Posterior vena cava (tissue), 2 donors: ENCODE results near the gene HDLBP. TPM values are rescaled to one million over a fixed set of nuclear protein-coding genes. Genes with fewer than 3 reads are reported as not detected.

ENCODE experiments used
- DNase-seq: peaks from one replicate; pipeline ENCODE4 v3.0.0-alpha.2; 2020; ENCODE audit warnings: low spot score
- intact Hi-C, 2 donors: fragments of 100-400 bp; cut with DNase I; formaldehyde crosslinking; loops; one replicate each; pipeline versions ENCODE4 v1.14.1 to v1.14.2; 2022 to 2023
- total RNA-seq, 2 donors: library from RNA; stranded (reverse); fragmentation: NEBNext Ultra II Directional; extraction: Animal tissue kit (Norgen Biotek cat#: 25700); gene quantifications; one replicate each; pipeline ENCODE4 v1.2.1, GENCODE V29; 2021
- donor health status: DM: yes; HTN: yes; CAD: no.
- donor health status: DM: yes; HTN: yes; CAD: no.

The HDLBP gene
- total RNA-seq, 2 donors from 2014 or later = 428 to 459 TPM

- intact Hi-C loops = no loop called here
These were observed 89.9 kb downstream of the HDLBP start for GRCh38 chr2:241225545-241225944.

DNA sequence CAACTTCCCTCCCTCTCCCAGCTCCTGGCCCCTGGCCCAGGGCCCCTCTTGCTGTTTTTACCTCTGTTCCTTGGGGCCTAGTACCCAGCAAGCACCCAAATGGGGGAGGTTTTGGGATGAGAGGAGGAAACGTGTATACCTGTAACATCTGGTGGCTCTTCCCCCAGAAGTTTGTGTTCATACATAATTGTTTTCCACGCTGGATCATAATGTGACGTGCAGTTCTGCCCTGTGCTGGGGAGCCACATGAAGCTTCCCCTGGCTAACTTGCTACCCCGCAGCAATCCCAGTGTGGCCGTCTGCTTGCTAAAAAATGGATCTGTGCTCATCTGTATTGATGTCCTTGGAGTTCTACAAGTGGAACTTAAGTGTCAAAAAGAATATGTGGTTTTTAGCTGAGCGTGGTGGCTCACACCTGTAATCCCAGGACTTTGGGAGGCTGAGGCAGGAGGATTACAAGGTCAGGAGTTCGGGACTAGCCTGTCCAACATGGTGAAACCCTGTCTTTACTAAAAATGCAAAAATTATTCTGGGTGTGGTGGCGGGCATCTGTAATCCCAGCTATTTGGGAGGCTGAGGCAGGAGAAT is 90.5 kb downstream of the HDLBP start:
- intact Hi-C loops = no loop called here
- DNase-seq = peak; percentile 32

More at GRCh38 chr2:241225545-241225944, 89.9 kb downstream of the HDLBP start:
- peak; percentile 76 for DNase-seq

DNA sequence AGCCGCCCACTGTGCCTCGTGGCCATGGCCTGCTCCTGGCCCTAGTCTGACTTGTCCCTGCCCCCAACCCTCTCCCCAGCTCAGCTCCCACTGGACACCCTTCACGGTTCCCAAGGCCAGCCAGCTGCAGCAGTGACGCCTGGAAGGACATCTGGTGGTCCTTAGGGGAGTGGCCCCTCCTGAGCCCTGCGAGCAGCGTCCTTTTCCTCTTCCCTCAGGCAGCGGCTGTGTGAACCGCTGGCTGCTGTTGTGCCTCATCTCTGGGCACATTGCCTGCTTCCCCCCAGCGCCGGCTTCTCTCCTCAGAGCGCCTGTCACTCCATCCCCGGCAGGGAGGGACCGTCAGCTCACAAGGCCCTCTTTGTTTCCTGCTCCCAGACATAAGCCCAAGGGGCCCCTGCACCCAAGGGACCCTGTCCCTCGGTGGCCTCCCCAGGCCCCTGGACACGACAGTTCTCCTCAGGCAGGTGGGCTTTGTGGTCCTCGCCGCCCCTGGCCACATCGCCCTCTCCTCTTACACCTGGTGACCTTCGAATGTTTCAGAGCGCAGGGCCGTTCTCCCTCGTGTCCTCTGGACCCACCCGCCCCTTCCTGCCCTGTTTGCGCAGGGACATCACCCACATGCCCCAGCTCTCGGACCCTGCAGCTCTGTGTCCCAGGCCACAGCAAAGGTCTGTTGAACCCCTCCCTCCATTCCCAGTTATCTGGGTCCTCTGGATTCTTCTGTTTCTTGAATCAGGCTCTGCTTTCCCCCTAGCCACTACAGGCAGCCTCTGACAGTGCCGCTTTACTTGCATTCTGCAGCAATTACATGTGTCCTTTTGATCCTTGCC is 91.2 kb downstream of the HDLBP start:
- peak; percentile 79 for DNase-seq
- intact Hi-C loops = no loop called here

DNA sequence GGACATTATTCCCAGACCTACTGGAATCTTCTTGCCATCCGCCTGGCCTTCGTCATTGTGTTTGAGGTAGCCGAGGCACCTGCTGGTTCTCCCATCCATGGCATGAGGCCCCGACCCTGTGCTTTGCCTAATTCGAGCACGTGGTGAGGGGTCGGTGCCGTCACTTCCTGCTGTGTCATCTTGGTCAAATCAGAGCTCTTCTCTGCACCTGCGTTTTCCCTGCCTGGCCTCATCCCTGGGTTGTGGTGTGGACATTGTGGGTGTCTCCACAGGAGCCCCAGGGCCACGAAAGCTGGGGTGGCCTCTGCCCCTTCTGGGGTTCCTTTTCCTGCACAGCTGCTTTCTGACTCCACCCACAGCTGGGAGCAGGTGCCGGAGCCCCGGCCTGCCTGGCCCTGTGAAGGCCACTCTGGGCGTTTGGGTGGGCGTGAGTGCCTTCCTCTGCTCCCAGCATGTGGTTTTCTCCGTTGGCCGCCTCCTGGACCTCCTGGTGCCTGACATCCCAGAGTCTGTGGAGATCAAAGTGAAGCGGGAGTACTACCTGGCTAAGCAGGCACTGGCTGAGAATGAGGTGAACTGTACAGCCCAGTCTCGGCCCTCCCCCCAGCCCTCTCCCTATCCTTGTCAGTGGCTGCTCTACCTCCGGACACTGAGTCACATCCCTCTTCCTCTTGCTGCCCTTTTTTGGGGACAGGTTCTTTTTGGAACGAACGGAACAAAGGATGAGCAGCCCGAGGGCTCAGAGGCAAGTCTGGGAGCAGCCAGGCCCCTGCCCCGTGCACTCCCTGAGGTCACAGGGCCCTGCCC is 92.1 kb downstream of the HDLBP start:
- intact Hi-C loops = no loop called here
- peak; percentile 71 for DNase-seq

DNA sequence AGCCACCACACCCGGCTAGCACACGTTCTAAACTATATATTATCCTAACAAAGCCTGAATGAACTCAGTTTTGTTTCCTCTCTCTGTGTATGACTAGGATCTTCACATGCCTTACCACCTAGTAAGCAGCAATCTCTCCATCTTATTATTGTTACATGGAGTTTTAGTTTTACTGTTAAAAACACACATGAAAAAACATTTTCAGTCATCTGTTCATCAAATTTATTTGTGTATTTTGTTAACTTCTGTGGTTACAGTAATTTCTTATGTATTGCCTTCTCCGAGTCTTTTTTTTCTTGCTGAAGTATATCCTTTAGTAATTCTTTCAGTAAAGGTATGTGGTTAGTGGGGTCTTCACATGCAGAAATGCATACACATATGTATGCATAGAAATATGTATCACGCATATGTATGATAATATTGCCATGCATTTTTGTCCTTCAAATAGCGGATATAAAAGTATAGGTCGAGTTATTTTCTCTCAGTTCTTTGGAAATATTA is 95.6 kb downstream of the HDLBP start:
- intact Hi-C loops = no loop called here
- DNase-seq = no peak

- DNase-seq = no peak
- intact Hi-C loops = no loop called here
These were observed 96.5 kb downstream of the HDLBP start for GRCh38 chr2:241219030-241219382.

DNA sequence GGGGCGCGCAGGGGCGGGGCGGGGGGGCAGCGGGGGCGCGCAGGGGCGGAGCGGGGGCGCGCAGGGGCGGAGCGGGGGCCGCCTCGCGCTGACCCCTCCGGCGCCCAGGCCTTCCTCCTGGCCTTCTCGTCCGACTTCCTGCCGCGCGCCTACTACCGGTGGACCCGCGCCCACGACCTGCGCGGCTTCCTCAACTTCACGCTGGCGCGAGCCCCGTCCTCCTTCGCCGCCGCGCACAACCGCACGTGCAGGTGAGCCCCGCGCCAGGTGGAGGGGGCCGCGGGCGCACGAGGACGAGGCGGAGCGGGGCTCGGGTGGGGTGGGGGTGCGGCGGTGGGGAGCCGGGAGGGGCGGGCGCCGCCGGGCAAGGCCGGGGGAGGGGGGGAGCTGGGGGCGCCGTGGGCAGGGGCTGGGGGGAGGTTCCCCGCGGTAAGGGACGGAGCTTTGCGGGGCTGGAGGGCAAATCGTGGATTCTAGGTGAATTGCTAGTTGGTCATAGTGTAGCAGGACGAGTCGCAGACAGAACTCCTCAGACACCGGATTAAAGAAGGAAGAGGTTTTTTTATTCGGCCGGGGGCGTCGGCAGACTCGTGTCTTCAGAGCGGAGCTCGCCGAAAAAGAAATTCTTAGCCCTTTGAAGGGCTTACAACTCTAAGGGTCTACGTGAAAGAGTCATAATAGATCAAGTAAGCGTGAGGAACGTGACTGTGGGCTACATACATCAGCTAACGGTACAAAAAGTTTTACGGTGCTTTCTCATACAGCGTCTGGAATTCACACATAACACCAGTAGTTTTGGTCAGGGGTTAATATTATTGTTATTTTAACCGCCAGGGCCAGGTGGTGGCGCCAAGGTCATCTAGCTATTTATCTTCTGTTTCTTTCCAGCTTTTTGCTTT is 97.1 kb downstream of the HDLBP start:
- intact Hi-C loops = no loop called here
- no peak for DNase-seq

- peak; percentile 92 for DNase-seq
- intact Hi-C loops = no loop called here
These were observed 98.0 kb downstream of the HDLBP start for GRCh38 chr2:241217320-241218031.

DNA sequence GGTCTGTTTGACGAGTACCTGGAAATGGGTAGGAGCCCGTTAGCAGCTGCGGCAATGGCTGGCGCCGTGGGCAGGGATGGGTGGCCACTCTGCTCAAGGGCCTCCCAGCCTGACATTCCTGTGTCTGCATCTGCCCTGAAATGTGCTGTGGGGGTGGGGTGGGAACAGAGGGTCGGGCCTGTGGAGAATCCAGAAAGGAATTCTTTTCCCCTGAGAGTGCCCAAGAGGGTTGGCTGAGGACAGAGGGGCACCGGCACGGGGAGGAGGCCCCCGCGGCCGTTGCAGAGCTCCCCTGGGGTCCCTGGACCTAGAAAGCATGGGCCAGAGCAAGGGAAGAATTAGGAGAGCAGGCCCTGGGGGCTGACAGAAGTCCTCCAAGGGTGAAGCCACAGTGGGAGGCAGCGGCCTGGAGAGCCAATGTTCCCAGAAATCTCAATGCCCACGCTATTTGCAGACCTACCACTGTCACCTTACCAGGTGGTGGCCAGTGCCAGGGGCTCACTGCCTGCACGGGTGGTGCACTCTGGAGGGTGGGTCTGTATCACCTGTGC is 99.2 kb downstream of the HDLBP start:
- DNase-seq = no peak
- intact Hi-C loops = no loop called here

DNA sequence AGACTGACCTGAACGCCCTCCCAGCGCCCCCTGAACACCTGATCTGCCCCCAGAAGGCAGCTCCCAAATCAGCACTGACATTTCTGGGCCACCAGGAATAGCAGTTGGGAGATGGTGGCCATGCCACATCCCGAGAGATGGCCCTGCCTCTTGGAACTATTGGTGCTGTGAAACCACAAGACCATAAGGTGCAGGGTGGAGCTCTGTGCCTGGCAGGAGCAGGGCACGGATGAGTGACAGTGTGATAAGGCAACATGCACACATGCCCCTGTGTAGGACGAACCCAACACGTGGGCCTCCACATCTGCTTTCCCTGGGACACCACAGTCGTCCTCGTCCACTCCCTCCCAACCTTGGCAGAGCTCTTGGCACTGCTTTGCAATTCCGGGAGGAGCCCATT is 100.1 kb downstream of the HDLBP start:
- DNase-seq = no peak
- intact Hi-C loops = no loop called here

- intact Hi-C loops = no loop called here
- no peak for DNase-seq
These were observed 100.7 kb downstream of the HDLBP start for GRCh38 chr2:241214766-241215165.

DNA sequence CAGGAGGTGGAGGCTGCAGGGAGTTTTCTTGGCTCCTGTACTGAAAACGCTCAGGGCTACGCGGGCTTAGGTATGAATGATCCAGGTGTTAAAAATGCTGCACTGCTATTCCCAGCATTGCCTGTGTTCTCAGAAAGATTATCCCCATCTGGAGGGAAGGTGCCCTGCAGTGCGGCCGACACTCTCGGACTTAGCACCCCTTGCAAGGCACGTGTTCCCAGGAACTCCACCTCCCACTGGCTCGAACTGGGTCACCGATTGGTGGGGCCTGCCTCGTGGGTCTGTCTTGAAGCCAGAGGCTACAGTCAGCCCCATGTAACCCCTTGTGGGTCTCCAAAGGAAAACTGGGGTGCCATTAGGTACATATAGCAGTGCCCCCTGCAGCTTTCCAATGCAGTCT is 101.3 kb downstream of the HDLBP start:
- intact Hi-C loops = no loop called here

DNA sequence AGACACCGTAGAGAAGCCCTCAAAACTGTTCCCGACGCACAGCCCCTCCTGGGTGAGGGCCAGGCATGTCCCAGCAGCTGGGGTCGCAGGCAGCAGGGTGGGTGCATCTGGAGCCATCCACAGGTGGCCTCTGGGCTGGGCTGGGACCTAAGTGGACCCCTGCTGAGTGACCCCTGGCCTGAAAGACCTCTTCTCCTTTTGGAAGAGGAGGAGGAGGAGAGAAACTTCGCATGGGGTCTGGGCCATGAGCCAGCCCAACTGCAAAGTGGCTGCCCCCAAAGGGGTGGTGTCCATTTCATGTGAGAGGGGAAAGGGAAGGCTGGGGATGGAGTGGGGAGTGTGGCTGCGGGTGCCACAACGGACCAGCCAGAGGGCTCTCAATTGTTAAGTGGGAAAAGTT is 101.9 kb downstream of the HDLBP start:
- DNase-seq = no peak
- intact Hi-C loops = no loop called here

More for the DNA sequence above, 101.3 kb downstream of the HDLBP start:
- DNase-seq = no peak

DNA sequence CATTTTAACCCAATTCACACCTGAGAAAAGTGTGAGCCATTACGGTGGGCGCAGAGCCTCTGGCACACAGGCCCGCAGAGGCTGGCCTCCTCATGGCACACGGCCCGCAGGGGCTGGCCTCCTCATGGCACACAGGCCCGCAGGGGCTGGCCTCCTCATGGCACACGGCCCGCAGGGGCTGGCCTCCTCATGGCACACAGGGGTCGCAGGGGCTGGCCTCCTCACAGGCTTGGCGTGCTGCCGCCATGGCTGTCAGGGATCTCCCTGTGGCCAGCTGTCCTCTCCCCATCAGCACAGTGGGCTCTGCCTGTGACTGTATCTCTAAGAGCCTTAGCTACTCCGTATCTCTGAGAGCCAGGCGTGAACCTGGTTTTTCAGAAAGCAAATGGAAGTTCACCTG is 102.4 kb downstream of the HDLBP start:
- DNase-seq = no peak
- intact Hi-C loops = no loop called here

DNA sequence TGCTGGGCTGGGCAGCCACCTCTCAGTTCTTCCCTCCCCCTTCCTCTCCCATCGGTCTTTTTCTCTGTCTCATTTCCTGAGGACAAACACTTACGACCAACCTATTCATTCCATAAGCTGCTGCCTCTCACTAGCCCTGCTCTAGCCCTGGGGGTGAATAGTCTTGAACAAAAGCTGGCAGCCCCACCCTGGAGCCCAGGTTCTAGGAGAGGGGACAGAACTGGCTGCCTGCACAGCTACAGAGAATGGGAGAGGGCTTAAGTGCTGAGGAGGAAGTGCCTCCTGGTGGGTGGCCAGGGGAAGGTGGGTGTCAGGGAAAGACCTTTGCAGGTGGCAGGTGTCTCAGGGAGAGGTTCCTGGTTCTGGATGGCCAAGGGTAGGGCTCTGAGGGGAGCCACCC is 104.2 kb downstream of the HDLBP start:
- DNase-seq = no peak
- intact Hi-C loops = no loop called here

DNA sequence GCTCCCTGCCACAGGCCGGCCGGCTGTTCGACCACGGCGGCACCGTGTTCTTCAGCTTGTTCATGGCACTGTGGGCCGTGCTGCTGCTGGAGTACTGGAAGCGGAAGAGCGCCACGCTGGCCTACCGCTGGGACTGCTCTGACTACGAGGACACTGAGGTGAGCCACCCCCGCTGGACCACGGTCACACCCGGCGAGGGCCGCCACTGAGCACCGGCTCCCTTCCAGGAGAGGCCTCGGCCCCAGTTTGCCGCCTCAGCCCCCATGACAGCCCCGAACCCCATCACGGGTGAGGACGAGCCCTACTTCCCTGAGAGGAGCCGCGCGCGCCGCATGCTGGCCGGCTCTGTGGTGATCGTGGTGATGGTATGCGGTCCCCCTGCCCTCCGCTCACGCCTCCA is 106.2 kb downstream of the HDLBP start:
- no peak for DNase-seq
- intact Hi-C loops = no loop called here

DNA sequence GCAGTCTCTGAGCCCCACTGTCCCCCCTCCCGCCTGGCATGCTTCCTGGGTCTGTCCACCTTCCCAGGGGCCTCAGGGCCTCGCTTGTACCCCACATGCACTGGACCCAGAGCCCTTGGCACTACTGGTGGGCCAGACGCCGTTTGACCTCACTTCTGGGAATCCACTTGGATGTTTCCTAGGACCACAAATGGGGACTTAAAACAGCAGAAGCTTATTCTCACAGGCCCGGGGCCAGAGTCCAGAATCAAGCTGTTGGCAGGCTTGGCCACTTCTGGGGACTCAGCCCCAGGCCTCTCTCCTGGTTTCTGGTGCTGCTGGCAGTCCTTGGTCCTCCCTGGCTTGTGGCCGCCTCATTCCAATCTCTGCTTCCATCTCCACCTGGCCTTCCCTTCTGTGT is 107.4 kb downstream of the HDLBP start:
- intact Hi-C loops = no loop called here
- DNase-seq = no peak

- intact Hi-C loops = no loop called here
- DNase-seq = no peak
These were observed 107.8 kb downstream of the HDLBP start for GRCh38 chr2:241207641-241208040.
